Measurements from ENCODE around the gene ITGAE.
A peak's percentile ranks its signal among the peaks of the same experiment; 100 is the strongest.
"Not testable (repeated sequence)": the region's sequence is repeated elsewhere in the genome, so short reads cannot be mapped to it uniquely, and the experiment has no call there.

ITGAE gene

DNA sequence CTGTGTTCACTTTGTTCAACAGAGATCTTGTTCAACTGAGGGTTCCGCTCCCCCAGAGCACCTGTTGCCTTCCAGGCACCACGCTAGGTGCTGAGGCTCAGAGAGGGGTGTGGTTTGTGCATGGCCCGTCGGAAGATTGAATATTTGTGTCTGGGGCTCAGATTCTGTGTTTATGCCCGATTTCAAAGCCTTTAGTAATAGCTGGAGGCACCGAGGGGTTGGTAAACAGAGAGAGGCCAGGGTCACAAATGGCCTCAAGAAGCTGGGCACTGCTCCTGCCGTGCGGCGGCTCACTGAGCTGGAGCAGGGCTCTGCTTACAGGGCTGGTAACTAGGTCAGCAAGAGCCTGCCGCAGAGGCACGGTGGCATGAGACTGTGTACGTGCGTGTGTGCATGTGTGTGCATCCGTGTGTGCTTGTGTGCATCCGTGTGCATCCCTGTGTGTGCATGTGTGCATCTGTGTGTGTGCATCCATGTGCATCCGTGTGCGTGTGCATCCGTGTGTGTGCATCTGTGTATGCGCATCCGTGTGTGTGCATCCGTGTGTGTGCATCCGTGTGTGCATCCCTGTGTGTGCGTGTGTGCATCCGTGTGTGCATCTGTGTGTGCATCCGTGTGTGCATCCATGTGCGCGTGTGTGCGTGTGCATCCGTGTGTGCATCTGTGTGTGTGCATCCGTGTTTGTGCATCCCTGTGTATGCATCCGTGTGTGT is 5.4 kb downstream of the ITGAE start:
- no peak for DNase-seq (ENCODE audit: low read depth in 1 of 2, low spot score in 1 of 2)

DNA sequence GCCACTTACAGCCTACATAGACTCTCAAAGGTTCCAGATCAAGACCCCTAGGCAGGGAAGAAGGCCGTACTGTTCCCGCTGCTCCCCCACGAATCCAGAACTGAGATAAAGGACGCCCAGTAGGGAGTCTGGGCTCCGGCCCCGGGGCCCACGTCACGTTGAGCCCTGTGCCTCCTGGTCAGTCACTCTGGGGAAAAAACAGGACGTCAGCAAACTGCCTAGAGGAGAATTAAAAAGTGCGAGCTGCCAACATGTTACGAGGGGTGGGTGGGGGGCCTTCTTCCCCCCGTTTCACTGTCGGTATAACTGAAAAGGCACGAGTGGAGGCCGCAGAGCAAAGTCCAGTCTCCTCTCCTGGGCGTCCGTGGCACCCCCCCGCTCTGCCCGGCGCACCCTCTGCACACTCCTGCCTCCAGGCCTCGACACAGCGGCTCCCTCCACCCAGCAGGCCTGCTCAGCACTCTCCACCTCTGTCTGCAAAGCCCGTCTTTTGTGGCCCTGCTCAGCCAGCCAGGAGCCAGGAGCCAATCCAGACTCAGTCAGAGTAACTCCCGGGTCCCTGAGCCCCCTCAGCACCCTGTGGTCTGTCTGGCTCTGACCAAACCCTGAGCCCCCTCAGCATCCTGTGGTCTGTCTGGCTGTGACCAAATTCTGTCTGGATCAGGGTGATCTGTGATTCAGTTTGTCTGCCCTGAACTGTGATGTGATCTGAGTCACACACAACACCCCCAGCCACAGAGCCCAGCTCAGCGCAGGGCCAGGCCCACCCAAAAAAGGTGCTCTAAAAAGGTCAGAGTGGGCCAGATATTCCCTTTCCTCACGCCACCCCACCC is 6.2 kb downstream of the ITGAE start:
- no peak for DNase-seq (ENCODE audit: low read depth in 1 of 2, low spot score in 1 of 2)

DNA sequence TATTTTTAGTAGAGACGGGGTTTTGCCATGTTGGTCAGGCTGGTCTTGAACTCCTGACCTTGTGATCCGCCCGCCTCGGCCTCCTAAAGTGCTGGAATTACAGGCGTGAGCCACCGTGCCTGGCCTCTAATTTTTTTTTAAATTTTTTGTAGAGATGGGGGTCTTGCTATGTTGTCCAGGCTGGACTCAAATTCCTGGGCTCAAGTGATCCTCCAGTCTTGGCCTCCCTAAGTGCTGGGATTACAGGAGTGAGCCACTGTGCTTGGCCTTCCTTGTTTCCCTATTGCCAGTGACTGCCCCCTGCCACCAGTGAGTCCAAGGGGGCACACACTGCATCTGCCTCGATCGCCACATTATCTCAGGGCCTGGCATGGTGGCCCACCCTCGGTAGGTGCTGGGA is 6.8 kb downstream of the ITGAE start:
- DNase-seq (ENCODE audit: low read depth in 1 of 2, low spot score in 1 of 2) = not testable (repeated sequence)

DNA sequence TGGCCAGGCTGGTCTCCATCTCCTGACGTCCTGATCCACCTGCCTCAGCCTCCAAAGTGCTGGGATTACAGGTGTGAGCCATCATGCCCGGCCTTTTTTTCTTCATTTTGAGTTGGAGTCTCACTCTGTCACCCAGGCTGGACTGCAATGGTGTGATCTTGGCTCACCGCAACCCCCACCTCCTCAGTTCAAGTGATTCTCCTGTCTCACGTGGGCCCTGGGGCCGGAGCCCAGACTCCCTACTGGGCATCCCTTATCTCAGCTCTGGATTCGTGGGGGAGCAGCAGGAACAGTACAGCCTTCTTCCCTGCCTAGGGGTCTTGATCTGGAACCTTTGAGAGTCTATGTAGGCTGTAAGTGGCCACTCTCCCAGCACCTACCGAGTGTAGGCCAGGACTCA is 7.7 kb downstream of the ITGAE start:
- not testable (repeated sequence) for DNase-seq (ENCODE audit: low read depth in 1 of 2, low spot score in 1 of 2)

- no peak for DNase-seq (ENCODE audit: low read depth in 1 of 2, low spot score in 1 of 2)
These were observed 8.5 kb downstream of the ITGAE start for GRCh38 chr17:3792481-3792880.

- no peak for DNase-seq (ENCODE audit: low read depth in 1 of 2, low spot score in 1 of 2)
These were observed 12.8 kb downstream of the ITGAE start for GRCh38 chr17:3788200-3788599.

DNA sequence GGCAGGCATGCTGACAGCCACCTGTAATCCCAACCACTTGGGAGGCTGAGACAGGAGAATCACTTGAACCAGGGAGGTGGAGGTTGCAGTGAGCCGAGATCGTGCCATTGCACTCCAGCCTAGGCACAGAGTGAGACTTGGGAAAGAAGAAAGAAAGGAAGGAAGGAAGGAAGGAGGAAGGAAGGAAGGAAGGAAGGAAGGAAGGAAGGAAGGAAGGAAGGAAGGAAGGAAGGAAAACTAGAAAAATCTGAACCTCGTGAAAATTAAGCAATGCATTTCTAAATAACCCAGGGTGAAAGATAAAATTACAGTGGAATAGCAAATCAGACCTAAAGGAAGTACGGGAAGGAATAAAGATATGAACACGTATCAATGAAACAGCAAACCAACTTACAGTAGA is 15.7 kb downstream of the ITGAE start:
- DNase-seq (ENCODE audit: low read depth in 1 of 2, low spot score in 1 of 2) = not testable (repeated sequence)

- no peak for DNase-seq (ENCODE audit: low read depth in 1 of 2, low spot score in 1 of 2)
These were observed 18.2 kb downstream of the ITGAE start for GRCh38 chr17:3782751-3783150.

GRCh38 chr17:3780986-3781385 is 20.0 kb downstream of the ITGAE start:
- DNase-seq (ENCODE audit: low read depth in 1 of 2, low spot score in 1 of 2) = no peak

DNA sequence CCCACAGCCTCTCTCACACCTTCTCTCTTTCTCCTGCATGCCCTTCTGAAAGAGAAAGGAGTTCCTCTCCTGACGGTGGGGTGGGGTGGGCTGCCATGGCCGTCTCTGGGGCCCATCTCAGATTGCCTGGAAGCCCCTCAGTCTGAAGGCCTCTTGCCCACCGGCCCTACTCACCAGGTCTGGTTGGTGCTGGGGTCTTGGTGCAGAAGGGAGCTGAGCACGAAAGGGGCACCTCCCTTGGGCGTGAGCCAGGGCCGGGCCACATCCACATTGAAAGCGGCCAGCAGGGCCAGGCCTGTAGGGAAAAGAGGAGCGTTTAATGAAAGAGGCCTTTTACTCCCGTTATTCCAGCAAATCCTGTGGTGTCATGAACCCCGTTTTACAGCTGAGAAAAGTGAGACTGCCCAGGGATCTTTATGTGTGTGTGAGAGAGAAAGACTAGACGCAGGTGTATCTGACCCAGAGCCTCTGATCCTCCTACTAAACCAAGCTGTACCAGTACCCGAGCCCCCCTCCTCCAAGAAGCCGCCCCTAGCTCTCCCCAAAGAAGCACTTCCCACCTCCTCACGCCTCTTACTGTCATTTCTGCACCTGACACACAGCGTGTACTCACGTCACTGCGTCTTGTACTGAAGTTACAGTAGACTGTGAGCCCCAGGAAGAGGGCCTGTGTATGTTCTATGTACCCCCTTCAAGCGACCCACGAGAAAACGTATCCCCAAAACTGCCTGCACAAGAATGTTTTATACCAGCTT is 23.4 kb downstream of the ITGAE start:
- DNase-seq (ENCODE audit: low read depth in 1 of 2, low spot score in 1 of 2) = no peak

GRCh38 chr17:3773966-3774365 is 27.0 kb downstream of the ITGAE start:
- DNase-seq (ENCODE audit: low read depth in 1 of 2, low spot score in 1 of 2) = no peak

DNA sequence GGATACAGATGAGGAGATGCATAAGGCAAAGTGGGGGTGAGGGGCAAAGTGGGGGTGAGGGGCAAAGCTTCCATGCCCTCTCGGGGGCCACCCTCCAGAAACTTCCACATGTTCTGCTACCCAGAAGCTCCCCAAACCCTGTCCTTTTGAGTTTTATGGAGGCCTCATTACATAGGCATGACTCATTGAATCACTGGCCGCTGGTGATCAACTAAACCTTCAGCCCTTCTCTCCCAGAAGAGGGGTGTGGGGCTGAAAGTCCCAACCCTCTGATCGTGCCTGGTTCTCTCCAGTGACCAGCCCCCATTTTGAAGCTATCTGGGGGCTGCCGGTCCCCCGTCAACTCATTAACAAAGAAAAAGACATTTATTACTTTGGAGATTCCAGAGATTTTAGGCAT is 27.5 kb downstream of the ITGAE start:
- no peak for DNase-seq (ENCODE audit: low read depth in 1 of 2, low spot score in 1 of 2)

- no peak for DNase-seq (ENCODE audit: low read depth in 1 of 2, low spot score in 1 of 2)
These were observed 28.2 kb downstream of the ITGAE start for GRCh38 chr17:3772764-3773163.

DNA sequence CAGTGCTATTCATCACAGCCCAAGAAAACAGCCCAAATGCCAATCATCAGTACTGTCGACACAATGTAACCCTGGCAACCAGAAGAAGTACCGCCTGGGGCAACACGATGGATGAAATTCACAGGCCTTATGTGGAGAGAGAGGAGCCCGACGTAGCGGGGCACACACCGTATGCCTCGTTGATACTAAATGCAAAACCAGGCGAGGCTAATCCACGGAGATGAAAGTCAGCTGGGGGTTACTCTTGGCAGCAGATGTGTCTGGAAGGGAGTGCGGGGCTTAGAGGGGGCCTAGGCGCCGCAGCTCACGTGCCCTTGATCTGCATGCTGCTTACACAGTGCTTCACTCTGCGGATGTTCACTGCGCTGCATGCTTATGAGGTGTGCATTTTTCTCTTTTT is 29.8 kb downstream of the ITGAE start:
- DNase-seq (ENCODE audit: low read depth in 1 of 2, low spot score in 1 of 2) = no peak

DNA sequence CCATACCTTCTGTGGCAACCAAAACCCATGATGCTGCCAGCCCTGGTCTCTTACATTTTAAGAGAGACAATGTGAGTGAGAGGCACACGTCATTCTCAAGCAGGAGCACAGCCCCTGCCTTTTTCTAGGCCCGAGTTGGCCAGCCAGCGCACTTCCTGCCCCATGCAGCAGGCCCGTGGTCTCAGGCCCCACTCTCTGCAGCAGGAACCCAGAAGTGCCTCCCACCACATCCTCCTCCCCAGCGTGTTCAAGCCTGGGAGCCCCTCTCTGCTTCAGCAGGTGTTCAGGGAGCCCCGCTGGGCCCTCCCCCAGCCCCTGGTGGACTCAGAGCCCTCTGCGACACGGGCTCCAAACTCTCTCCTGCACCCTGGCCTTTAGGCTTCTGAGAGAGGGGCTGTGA is 30.5 kb downstream of the ITGAE start:
- DNase-seq (ENCODE audit: low read depth in 1 of 2, low spot score in 1 of 2) = no peak

- DNase-seq (ENCODE audit: low read depth in 1 of 2, low spot score in 1 of 2) = no peak
These were observed 32.2 kb downstream of the ITGAE start for GRCh38 chr17:3768769-3769168.

DNA sequence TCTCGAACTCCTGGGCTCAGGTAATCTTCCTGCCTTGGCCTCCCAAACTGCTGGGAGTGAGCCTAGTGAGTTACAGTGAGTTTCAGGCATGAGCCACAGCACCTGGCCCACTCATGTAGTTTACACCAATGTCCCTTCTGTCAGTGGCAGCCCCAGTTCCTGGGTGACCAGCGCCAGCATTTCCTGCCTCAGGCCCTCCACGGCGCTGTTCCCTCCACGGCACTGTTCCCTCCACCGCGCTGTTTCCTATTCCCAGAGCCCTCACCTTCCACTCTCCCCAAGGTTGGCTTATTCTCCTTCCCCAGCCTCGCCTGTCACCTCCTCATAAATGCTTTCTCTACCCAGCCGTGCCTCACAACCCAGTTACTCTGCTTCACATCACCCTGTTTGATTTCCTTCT is 32.6 kb downstream of the ITGAE start:
- DNase-seq (ENCODE audit: low read depth in 1 of 2, low spot score in 1 of 2) = no peak

GRCh38 chr17:3766779-3767178 is 34.2 kb downstream of the ITGAE start:
- DNase-seq (ENCODE audit: low read depth in 1 of 2, low spot score in 1 of 2) = no peak

DNA sequence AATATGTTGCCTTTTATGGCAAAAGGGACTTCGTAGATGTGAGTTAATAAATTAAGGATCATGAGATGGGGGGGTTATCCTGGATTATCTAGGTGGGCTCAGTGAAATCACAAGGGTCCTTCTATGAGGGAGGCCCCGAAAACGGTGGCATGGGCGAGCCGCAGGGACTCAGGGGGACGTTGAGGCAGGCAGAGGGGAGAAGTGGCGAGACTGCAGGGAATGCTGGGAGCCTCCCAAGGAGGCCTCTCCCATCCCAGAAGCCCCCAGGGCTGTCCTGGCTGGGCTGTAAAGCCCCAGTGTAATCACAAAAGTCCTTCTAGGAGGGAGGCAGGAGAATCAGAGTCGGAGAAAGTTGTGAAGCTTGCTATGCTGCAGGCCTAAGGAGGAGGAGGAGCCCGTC is 35.0 kb downstream of the ITGAE start:
- DNase-seq (ENCODE audit: low read depth in 1 of 2, low spot score in 1 of 2) = no peak

DNA sequence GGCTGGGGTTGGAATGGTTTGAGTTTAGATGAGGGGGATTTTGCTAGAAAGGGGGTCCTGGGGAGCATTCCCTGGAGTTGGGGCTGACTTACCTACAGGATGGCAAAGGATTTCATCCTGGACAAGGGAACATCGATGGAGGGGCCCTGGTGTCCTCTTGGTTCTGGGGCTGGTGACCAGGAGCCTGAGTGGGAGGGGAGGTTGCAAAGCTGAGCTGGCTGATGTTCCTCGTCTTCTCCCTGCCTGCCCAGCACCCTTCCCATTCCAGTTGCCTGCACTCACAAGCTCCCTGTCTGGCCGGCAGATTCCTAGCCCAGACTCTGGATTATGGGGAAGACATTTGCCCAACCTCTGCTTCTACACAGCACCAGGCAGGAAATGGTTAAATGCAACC is 37.2 kb downstream of the ITGAE start:
- no peak for DNase-seq (ENCODE audit: low read depth in 1 of 2, low spot score in 1 of 2)

DNA sequence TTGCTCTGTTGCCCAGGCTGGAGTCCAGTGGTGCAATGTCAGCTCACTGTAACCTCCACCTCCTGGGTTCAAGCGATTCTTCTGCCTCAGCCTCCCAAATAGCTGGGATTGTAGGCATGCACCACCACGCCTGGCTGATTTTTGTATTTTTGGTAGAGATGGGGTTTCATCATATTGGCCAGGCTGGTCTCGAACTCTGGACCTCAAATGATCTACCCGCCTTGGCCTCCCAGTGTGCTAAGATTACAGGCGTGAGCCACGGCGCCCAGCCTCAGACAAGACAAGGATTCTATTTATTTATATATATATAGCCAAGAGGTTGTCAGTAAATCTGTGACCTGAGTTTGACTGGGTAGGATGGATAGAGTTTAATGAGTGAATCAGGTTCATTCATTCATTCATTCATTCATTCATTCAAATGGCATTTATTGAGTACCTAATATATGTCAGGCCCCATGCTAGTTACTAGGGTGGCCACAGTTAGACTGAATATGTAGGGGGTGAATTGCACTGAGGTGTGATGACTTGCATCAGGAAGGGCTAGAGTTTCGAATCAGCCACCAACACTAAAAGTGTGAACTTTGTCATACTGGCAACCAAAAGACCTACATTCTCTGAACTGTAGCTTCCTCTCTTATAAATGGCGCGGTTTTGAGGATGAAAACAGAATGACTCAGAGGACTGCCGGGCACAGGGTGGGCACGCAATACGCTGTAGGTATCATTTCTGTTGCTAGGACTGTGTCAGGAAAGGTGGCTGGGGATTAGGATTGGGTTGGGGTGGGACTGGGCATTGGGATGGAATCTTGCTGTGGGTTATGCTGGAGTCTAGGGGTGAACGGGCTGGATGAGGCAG is 37.8 kb downstream of the ITGAE start:
- DNase-seq (ENCODE audit: low read depth in 1 of 2, low spot score in 1 of 2) = peak in 1 of 2 donors; percentile 21

Data from activated CD4-positive, alpha-beta T cell treated with anti-CD3 and anti-CD28 coated beads, Interleukin-2, amount 50 U/mL, for 24 hours (primary cell).